Testis (tissue), 3 donors: ENCODE data around the gene GUCA2B. TPM values are rescaled to one million over a fixed set of nuclear protein-coding genes. Genes with fewer than 3 reads are reported as not detected.

Experiments
- DNase-seq: peaks from one replicate; pipeline ENCODE4 v3.0.0-alpha.2; 2019
- H3K27ac ChIP-seq, 2 donors: fragments of 200-600 bp; sonication (generic); one replicate each; pipeline ENCODE4 v1.5.1; 2019
- H3K27me3 ChIP-seq: fragments of 200-600 bp; sonication (generic); one replicate; pipeline ENCODE4 v1.5.1; 2019
- H3K36me3 ChIP-seq: fragments of 200-600 bp; sonication (generic); one replicate; pipeline ENCODE4 v1.5.1; 2017; ENCODE audit warnings: low read depth; ENCODE audit errors: missing control alignments
- H3K4me1 ChIP-seq: fragments of 200-600 bp; sonication (generic); one replicate; pipeline ENCODE4 v1.5.1; 2019
- H3K4me3 ChIP-seq, 2 donors: fragments of 200-600 bp; sonication (generic); one replicate each; pipeline ENCODE4 v1.5.1; 2017 to 2019
- H3K9me3 ChIP-seq: fragments of 200-600 bp; sonication (generic); one replicate; pipeline ENCODE4 v1.5.1; 2017
- CTCF ChIP-seq, 3 experiments: fragments of 450-650 bp in 2 of 3; fragments of 200-600 bp in 1 of 3; sonication (generic) in 1 of 3; IDR thresholded peaks; one replicate each; pipeline ENCODE4 v1.5.1; 2016 to 2019; ENCODE audit warnings: antibody characterized with exemption in 3 of 3, mild to moderate bottlenecking in 2 of 3, moderate library complexity in 1 of 3
- POLR2A ChIP-seq: fragments of 450-650 bp; IDR thresholded peaks from one replicate; pipeline ENCODE4 v1.6.1; 2017; ENCODE audit warnings: antibody characterized with exemption, mild to moderate bottlenecking, moderate library complexity
- WGBS, 2 donors: methylation state at CpG; one replicate each; pipeline ENCODE4 v1.1.5; 2018; 5-methylcytosine and 5-hydroxymethylcytosine counted together
- intact Hi-C: fragments of 100-400 bp; cut with DNase I; formaldehyde crosslinking; loops from one replicate; pipeline ENCODE4 v1.15.1; 2023; ENCODE audit warnings: low total_unique reads
- polyA plus RNA-seq: library from polyadenylated mRNA; stranded (reverse); fragments of 350-450 nt; fragmentation: Illumina TruSeq; extraction: RNeasy Lipid Tissue Mini Kit (QIAGEN cat#74804); gene quantifications from one replicate; pipeline ENCODE4 v1.2.3, GENCODE V29; 2014; ENCODE audit warnings: low read depth, low replicate concordance; ENCODE audit not compliant: insufficient read depth
- total RNA-seq, 2 donors: library from RNA; depleted of rRNA; stranded (reverse); fragments of >200 nt; gene quantifications; one replicate each; pipeline ENCODE4 v1.2.3, GENCODE V29; 2016

Gene GUCA2B
- total and polyA plus RNA-seq, 3 donors from 2014 or later, result not detected

- Histone ChIP-seq H3K36me3 (no peaks in the 10 kb centered on the region), H3K4me3 (no peak overlapping the region), H3K27ac (no peak overlapping the region), H3K27me3 (no peaks in the 10 kb centered on the region), H3K9me3 (no peaks in the 10 kb centered on the region), H3K4me1 (peaks cover 5% of the 10 kb centered on the region)
- 54 to 71% methylated on average over 2 to 16 of the region's 16 CpGs for WGBS, 2 donors
- intact Hi-C loops, result no loop called here
- no peak for TF ChIP-seq CTCF (IDR thresholded peaks at IDR 0.05)
- DNase-seq, result no peak
Observed at GRCh38 chr1:42163536-42164503, 10.6 kb downstream of the GUCA2B start.

- Histone ChIP-seq H3K9me3 (no peaks in the 10 kb centered on the region), H3K4me1 (peaks cover 5% of the 10 kb centered on the region), H3K4me3 (no peak within 1 kb of the TSS), H3K27ac (no peak within 1 kb of the TSS), H3K27me3 (no peaks in the 10 kb centered on the region), H3K36me3 (no peaks in the 10 kb centered on the region)
- intact Hi-C loops, result no loop called here
- no peak for TF ChIP-seq POLR2A
- TF ChIP-seq CTCF (IDR thresholded peaks at IDR 0.05), result no peak
- 47 to 63% methylated on average over 20 to 24 of the region's 24 CpGs for WGBS, 2 donors
- no peak for DNase-seq
Observed at GRCh38 chr1:42164551-42165420, 11.6 kb downstream of the GUCA2B start, which contains the start of gene GUCA2A. GUCA2A (minus strand) TSS chr1:42164745; CDS start chr1:42164712, 33 bp downstream.

DNA sequence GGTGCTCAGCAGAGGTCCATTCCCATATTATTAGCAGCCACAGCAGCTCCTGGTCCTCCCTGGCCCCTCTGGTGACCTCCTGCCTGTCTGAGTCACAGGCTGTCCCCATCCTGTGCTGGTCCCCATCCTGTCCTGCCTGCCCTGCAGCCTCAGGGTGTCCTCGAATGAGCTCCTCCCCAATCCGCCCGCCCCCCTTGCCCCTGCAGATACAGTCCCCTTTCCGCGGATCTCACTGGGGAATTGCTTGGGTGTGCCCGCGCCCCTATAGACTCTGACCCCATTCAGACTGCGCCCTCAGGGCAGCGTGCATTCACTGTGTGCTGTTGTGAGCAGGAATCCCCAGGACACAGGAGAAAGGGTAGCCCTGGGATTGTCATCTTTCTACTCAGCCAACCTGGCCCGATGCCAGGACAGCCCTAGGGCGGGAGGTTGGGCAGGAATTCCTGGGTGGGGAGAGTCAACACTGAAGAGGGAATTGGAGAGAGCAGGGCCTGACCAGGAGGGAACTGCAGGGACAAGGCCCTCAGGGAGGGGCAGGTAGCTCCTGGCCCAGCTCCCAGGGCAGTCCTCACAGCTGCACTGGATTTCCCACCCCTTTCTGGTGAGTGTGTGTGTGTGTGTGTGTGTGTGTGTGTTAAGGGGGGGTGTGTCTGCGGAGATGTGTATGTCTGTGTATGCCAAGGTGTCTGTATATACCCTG is 12.5 kb downstream of the GUCA2B start:
- peaks cover 5% of the 10 kb centered on the region for H3K4me1 ChIP-seq
- no peak overlapping the region for H3K4me3 ChIP-seq
- no peaks in the 10 kb centered on the region for H3K27me3 ChIP-seq
- intact Hi-C loops, result no loop called here
- no peaks in the 10 kb centered on the region for H3K36me3 ChIP-seq
- no peak for TF ChIP-seq CTCF (IDR thresholded peaks at IDR 0.05)
- no peak for TF ChIP-seq POLR2A
- H3K9me3 ChIP-seq, result no peaks in the 10 kb centered on the region
- WGBS, 2 donors, result 32 to 42% methylated on average over 5 to 12 of the region's 12 CpGs
- H3K27ac ChIP-seq, result no peak overlapping the region
- no peak for DNase-seq

GRCh38 chr1:42167611-42168390 is 14.6 kb downstream of the GUCA2B start:
- TF ChIP-seq POLR2A, result no peak
- no peak for TF ChIP-seq CTCF (IDR thresholded peaks at IDR 0.05)
- Histone ChIP-seq H3K27me3 (no peaks in the 10 kb centered on the region), H3K9me3 (no peaks in the 10 kb centered on the region), H3K36me3 (no peaks in the 10 kb centered on the region), H3K27ac (no peak overlapping the region), H3K4me3 (no peak overlapping the region), H3K4me1 (peaks cover 23% of the 10 kb centered on the region)
- WGBS, 2 donors, result 46 to 71% methylated on average over 21 of the region's 21 CpGs
- intact Hi-C loops, result no loop called here
- no peak for DNase-seq
